ENCODE results near the gene MPI.
A peak's percentile ranks its signal among the peaks of the same experiment; 100 is the strongest.
"Not testable (repeated sequence)": the region's sequence is repeated elsewhere in the genome, so short reads cannot be mapped to it uniquely, and the experiment has no call there.

The MPI gene

GRCh38 chr15:74892931-74893330, 3.1 kb downstream of the MPI start:
- DNase-seq (ENCODE audit: low spot score), result no peak

- DNase-seq (ENCODE audit: low spot score), result no peak
Observed at GRCh38 chr15:74893627-74894026, 3.8 kb downstream of the MPI start.

- DNase-seq (ENCODE audit: low spot score), result not testable (repeated sequence)
Observed at GRCh38 chr15:74894383-74894782, 4.5 kb downstream of the MPI start.

- no peak for DNase-seq (ENCODE audit: low spot score)
Observed at GRCh38 chr15:74895830-74896229, 6.0 kb downstream of the MPI start.

DNA sequence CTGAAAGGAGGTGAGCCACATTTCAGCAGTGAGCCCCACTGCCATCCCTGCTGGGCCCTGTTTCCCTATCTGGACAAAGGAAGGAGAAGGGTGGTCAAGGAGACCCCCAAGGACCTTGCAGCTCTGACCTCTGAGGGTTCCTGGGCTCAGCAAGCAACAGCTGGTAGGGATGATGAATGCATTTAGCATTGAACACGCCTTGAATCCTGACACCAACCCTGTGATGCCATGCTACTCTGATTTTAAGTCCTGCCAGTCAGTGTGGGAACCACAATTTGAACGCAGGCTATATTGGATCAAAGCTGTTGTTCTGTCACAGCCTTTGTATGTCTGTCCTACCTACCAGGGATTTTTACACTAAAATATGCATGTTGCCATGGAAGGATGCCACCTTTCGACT, 6.5 kb downstream of the MPI start:
- no peak for DNase-seq (ENCODE audit: low spot score)

- DNase-seq (ENCODE audit: low spot score), result no peak
Observed at GRCh38 chr15:74897300-74897701, 7.5 kb downstream of the MPI start.

DNA sequence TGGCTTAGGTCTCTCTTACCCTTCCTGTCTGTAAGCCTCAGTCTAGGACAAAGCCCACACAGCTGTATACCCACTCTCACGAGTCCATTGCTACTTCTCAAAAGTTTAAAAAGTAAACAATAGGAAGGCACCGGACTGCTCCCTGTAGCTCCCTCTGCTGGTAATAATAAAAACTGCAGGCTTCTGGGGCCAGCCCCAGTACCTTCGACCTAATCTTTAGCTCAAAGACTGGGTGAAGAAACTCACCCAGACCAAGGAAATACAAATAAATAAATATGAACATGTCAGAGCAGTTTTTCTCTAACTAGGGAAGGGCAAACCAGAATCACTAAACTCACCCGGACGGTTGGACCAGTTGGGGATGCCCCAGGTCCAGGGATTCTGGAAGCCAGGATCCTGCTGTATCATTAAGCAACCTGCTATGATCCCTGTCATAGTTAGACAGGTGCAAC, 11.8 kb downstream of the MPI start:
- peak; percentile 80 for DNase-seq (ENCODE audit: low spot score)

GRCh38 chr15:74902295-74903075, 12.6 kb downstream of the MPI start:
- DNase-seq (ENCODE audit: low spot score), result no peak

GRCh38 chr15:74903676-74904075, 13.8 kb downstream of the MPI start:
- peak; percentile 44 for DNase-seq (ENCODE audit: low spot score)

DNA sequence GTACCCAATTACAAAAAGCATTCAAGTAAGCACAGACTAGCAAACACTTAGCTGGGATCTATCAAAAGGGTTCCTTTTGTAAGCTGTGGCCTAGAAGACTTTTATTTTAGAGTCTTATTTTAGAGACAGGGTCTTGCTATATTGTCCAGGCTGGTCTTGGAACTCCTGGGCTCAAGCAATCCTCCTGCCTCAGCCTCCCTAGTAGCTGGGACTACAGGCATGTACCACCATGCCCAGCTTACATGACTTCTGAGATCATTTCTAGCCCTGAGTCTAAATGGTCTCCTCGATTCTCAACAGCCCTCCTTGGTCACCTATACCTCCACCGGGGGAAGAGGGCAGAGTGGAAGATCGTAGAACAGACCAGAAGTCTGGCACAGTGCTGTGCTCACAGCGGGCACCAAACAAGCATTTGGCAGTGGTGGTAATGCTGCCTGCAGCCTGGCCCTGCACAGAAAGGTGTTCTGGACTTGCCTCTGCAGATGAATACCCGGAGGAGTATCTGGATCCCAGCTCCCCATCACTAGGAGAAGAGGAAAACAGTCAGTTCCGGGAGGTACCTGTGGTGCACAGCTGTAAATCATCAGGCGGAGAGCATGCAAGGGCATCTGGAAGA, 14.5 kb downstream of the MPI start:
- no peak for DNase-seq (ENCODE audit: low spot score)

DNA sequence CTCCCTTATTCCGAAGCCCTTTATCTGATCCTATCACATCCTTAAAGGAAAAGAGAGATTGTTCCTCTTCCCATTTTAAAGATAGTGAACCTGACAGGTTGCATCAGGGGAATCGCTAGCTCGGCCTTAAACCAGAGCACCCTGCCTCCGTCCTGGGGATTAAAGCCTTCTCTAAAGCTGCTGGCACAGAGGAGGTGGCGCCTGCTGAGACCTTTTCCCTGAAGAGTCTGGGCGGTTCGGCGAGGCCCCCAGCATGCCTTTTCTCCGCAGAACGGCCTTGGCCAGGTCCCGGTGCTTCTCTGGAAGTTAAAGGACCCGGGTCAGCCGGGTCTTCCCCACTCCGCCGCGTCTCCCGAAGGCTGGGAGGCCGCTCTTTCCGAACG, 16.2 kb downstream of the MPI start:
- no peak for DNase-seq (ENCODE audit: low spot score)

DNA sequence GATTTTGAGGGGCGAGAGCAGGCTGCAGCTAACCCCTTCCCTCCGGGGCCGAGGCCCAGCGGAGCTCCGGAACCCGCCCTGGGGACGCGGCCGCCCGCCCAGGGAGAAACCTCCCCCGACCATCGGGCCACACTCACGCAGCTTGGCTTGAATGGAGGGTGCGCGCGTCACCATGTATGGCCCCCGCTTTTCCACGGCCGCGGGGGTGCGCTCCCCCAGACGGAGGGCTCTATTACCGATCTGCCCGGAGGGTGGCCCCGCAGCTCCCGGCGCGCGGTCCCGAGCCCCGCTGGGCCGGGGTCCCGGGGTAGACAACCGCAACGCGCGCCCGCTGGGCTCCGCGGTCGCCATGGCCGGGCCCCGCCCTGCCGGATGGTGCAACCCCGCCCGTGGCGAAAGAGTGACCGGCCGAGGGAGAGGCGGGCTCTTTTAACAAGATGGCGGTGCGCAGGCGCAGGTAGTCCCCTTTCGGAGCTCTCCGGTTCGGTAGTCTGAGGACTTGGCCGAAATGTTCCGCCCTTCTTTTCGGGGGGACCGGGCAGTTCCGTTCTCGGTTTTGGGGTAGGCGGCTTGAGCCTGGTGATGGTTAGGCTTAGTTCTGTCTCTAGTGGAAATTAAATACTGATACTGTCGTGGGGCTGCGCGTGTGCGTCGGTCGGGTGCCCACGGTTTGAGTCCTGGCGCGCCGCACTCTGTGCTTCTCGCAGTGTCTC, 16.8 kb downstream of the MPI start, which contains the start of gene FAM219B:
Gene FAM219B (minus strand): TSS at position 402 of the 713 bp plus-strand sequence. CDS start 51 bp downstream, at position 351.
- DNase-seq (ENCODE audit: low spot score), result peak; percentile 97

DNA sequence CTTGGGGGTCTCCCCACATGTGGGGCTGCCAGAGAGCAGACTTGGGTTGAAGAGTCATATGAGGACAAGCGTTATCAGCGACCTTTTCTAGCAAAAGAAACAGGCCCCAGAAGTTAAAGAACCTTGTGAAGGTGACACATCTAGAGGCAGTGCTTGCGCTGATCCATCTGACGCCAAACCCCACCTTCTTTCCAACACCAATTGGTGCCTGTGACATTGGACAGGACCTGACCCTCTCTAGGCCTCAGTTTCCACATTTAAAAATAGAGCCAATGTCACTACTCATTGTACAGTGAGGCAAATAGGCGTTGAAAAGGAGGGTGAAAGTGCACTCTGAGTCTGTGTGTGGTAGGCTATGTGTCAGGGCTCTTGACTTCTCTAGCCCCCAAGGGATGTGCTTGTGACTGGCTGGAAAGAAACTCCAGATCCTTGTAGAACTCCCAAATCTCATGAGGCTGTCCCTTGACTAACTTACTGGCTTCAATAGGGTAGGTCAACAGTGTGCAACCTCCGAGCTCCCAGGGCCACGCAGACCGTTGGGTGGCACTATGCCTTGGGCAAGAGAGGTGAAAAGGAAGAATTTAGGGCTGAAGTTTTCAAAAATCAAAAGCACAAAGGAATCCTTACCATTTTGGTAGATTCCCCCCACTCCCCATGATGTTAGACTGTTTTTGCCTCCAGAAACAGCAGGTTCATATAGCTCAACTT, 17.5 kb downstream of the MPI start:
- DNase-seq (ENCODE audit: low spot score), result no peak

- DNase-seq (ENCODE audit: low spot score), result no peak
Observed at GRCh38 chr15:74908635-74909034, 18.8 kb downstream of the MPI start.

GRCh38 chr15:74913041-74913440, 23.2 kb downstream of the MPI start:
- no peak for DNase-seq (ENCODE audit: low spot score)

DNA sequence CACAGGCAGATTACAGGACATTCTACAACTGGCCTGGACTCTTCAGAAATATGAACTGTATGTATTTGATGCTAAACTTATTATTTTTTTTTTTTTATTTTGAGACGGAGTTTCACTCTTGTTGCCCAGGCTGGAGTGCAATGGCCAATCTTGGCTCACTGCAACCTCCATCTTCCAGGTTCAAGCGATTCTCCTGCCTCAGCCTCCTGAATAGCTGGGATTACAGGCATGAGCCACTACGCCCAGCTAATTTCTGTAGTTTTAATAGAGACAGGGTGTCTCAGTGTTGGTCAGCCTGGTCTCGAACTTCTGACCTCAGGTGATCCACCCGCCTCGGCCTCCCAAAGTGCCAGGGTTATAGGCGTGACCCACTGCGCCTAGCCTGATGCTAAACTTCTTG, 24.0 kb downstream of the MPI start:
- DNase-seq (ENCODE audit: low spot score), result not testable (repeated sequence)

- DNase-seq (ENCODE audit: low spot score), result no peak
Observed at GRCh38 chr15:74917676-74918075, 27.8 kb downstream of the MPI start.

GRCh38 chr15:74920456-74920855, 30.6 kb downstream of the MPI start:
- no peak for DNase-seq (ENCODE audit: low spot score)

- no peak for DNase-seq (ENCODE audit: low spot score)
Observed at GRCh38 chr15:74924525-74924924, 34.7 kb downstream of the MPI start.

- no peak for DNase-seq (ENCODE audit: low spot score)
Observed at GRCh38 chr15:74928771-74929198, 38.9 kb downstream of the MPI start.

DNA sequence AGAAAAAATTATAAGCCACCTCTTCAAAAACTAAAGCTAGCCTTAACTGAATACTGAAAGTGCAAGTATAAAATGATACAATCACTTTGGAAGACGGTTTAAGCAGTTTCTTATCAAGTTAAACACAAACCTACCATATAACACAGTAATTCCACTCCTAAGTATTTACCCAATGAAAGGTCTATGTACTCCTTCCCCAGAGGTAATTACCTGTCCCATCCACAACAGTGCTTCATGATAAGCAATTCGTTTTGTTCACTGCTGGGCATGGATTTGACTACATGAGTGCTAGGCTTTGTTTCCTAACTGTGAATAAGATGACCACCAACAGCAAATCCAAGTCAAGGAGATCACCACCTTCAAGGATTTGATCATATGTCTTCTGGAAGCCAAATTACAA, 43.7 kb downstream of the MPI start:
- no peak for DNase-seq (ENCODE audit: low spot score)

DNA sequence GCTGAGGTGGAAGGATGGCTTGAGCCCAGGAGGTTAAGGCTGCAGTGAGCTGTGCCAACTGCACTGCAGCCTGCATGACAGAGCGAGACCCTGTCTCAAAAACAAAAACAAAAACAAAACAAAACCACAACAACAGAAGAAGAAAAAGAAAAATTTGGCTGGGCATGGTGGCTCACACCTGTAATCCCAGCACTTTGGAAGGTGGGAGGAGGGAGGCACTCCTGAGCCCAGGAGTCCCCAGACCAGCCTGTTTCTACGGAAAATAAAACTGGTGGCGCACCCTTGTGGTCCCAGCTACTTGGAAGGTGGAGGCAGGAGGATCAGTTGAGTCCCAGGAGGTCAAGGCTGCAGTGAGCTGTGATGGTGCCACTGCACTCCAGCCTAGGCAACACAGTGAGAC, 45.4 kb downstream of the MPI start:
- not testable (repeated sequence) for DNase-seq (ENCODE audit: low spot score)
